WTC11 (cell line): ENCODE measurements around the gene REPS2. TPM values are rescaled to one million over a fixed set of nuclear protein-coding genes. Genes with fewer than 3 reads are reported as not detected.

Experiments used
- ATAC-seq: fragments of 200-7000 bp; cut with Tn5 transposase; 2 replicates; pipeline ENCODE4 v1.10.0; 2021; ENCODE audit warnings: mild to moderate bottlenecking, moderate library complexity
- CTCF ChIA-PET: fragments of 300-600 bp; sonication (Branson Sonifier 250); formaldehyde crosslinking; loops from one replicate; lab custom pipeline; 2021; ENCODE audit warnings: antibody characterized with exemption; lab: Charles Lee
- POLR2A ChIA-PET: fragments of 350-600 bp; sonication (Branson Sonifier 250); formaldehyde crosslinking; loops from one replicate; lab custom pipeline; 2021; ENCODE audit warnings: antibody characterized with exemption; lab: Charles Lee
- DNase-seq: peaks from one replicate; pipeline ENCODE4 v3.0.0; 2021; ENCODE audit warnings: low spot score
- H3K27ac Mint-ChIP-seq: 2 replicates; pipeline ENCODE4 v1.8.0; 2021; ENCODE audit warnings: mixed read lengths
- H3K27me3 Mint-ChIP-seq: 2 replicates; pipeline ENCODE4 v1.8.0; 2021; ENCODE audit warnings: low read depth, mild to moderate bottlenecking, moderate library complexity, mixed read lengths
- H3K36me3 Mint-ChIP-seq: 2 replicates; pipeline ENCODE4 v1.8.0; 2021; ENCODE audit warnings: mixed read lengths
- H3K4me1 Mint-ChIP-seq: 2 replicates; pipeline ENCODE4 v1.8.0; 2022; ENCODE audit warnings: mixed read lengths
- H3K4me3 Mint-ChIP-seq: 2 replicates; pipeline ENCODE4 v1.8.0; 2021; ENCODE audit warnings: mild to moderate bottlenecking, moderate library complexity, mixed read lengths
- H3K9me3 Mint-ChIP-seq: 2 replicates; pipeline ENCODE4 v1.8.0; 2021; ENCODE audit warnings: mixed read lengths
- AFF4 ChIP-seq: sonication (generic); formaldehyde crosslinking; IDR thresholded peaks from 2 replicates; pipeline ENCODE4 v1.8.1; 2023; ENCODE audit warnings: mild to moderate bottlenecking, missing genetic modification reagents, borderline replicate concordance
- ARID4B ChIP-seq: sonication (generic); formaldehyde crosslinking; IDR thresholded peaks from 2 replicates; pipeline ENCODE4 v1.8.0; 2023; ENCODE audit warnings: missing genetic modification reagents, mild to moderate bottlenecking, borderline replicate concordance
- CDX4 ChIP-seq: fragments of 250-450 bp; sonication (Bioruptor Pico); IDR thresholded peaks from 2 replicates; pipeline ENCODE4 v1.9.0; 2021; ENCODE audit warnings: moderate library complexity, mild to moderate bottlenecking, inconsistent platforms, borderline replicate concordance
- CTCF ChIP-seq: fragments of 200-600 bp; IDR thresholded peaks from 2 replicates; pipeline ENCODE4 v1.8.0; 2022; ENCODE audit warnings: antibody characterized with exemption
- EMX1 ChIP-seq: fragments of 250-450 bp; sonication (Bioruptor Pico); IDR thresholded peaks from 2 replicates; pipeline ENCODE4 v1.8.0; 2021; ENCODE audit warnings: mild to moderate bottlenecking
- ERG ChIP-seq: fragments of 250-450 bp; sonication (Bioruptor Pico); IDR thresholded peaks from 2 replicates; pipeline ENCODE4 v1.8.0; 2021; ENCODE audit warnings: mild to moderate bottlenecking
- FOXJ3 ChIP-seq: sonication (generic); formaldehyde crosslinking; IDR thresholded peaks from 2 replicates; pipeline ENCODE4 v1.9.0; 2021; ENCODE audit warnings: missing genetic modification reagents, mild to moderate bottlenecking, borderline replicate concordance
- HMGA2 ChIP-seq: fragments of 250-450 bp; sonication (Bioruptor Pico); IDR thresholded peaks from 2 replicates; pipeline ENCODE4 v1.4.0; 2021; ENCODE audit warnings: mild to moderate bottlenecking, moderate library complexity
- NR3C1 ChIP-seq: sonication (generic); formaldehyde crosslinking; conservative IDR thresholded peaks from 2 replicates; pipeline ENCODE4 v1.8.1; 2023; ENCODE audit warnings: low read depth, mild to moderate bottlenecking, missing genetic modification reagents
- PREB ChIP-seq: sonication (generic); formaldehyde crosslinking; IDR thresholded peaks from 2 replicates; pipeline ENCODE4 v1.8.1; 2022; ENCODE audit warnings: mild to moderate bottlenecking, missing genetic modification reagents, moderate library complexity, borderline replicate concordance
- SMAD3 ChIP-seq: sonication (generic); formaldehyde crosslinking; IDR thresholded peaks from 2 replicates; pipeline ENCODE4 v1.8.0; 2022; ENCODE audit warnings: missing genetic modification reagents, mild to moderate bottlenecking, borderline replicate concordance
- STAT6 ChIP-seq: sonication (generic); formaldehyde crosslinking; conservative IDR thresholded peaks from 2 replicates; pipeline ENCODE4 v1.8.1; 2023; ENCODE audit warnings: mild to moderate bottlenecking, low read depth, missing genetic modification reagents, moderate library complexity
- USF1 ChIP-seq: sonication (generic); formaldehyde crosslinking; IDR thresholded peaks from 2 replicates; pipeline ENCODE4 v1.8.0; 2022; ENCODE audit warnings: mild to moderate bottlenecking, missing genetic modification reagents
- ZBTB21 ChIP-seq: sonication (generic); formaldehyde crosslinking; IDR thresholded peaks from 2 replicates; pipeline ENCODE4 v1.8.1; 2023; ENCODE audit warnings: mild to moderate bottlenecking, missing genetic modification reagents, borderline replicate concordance
- ZMAT4 ChIP-seq: fragments of 250-450 bp; sonication (Bioruptor Pico); IDR thresholded peaks from 2 replicates; pipeline ENCODE4 v1.9.0; 2021; ENCODE audit warnings: mild to moderate bottlenecking
- total RNA-seq: library from RNA; stranded (reverse); gene quantifications from 3 replicates; pipeline ENCODE4 v1.2.3, GENCODE V29; 2021

Gene REPS2
- total RNA-seq, 1 experiment from 2014 or later: 2.2 TPM

GRCh38 chrX:17082831-17083230 is 136.4 kb downstream of the REPS2 start (continued):
- TF ChIP-seq NR3C1 (CRISPR knock-in tag) (no peak), PREB (CRISPR knock-in tag) (no peak), ZMAT4 (CRISPR knock-in tag) (no peak), CDX4 (CRISPR knock-in tag) (no peak), EMX1 (no peak), CTCF (no peak), AFF4 (CRISPR knock-in tag) (no peak), FOXJ3 (CRISPR knock-in tag) (no peak), HMGA2 (no peak), ERG (CRISPR knock-in tag) (no peak)

GRCh38 chrX:17086317-17086716 is 139.9 kb downstream of the REPS2 start:
- H3K36me3 Mint-ChIP-seq: peaks cover 8% of the 10 kb centered on the region; the same call in 1 of the 2 replicates
- no peaks in the 10 kb centered on the region for H3K27me3 Mint-ChIP-seq
- ChIA-PET CTCF (no interaction called here), POLR2A (no interaction called here)
- peaks cover 1% of the 10 kb centered on the region for H3K4me1 Mint-ChIP-seq
- no peak overlapping the region for H3K27ac Mint-ChIP-seq
- H3K4me3 Mint-ChIP-seq: no peak overlapping the region
- DNase-seq: no peak
- H3K9me3 Mint-ChIP-seq: peaks cover 12% of the 10 kb centered on the region
- ATAC-seq: no peak
- no peak for TF ChIP-seq USF1 (CRISPR knock-in tag)
- TF ChIP-seq ZBTB21 (CRISPR knock-in tag): no peak

GRCh38 chrX:17095161-17095560 is 148.7 kb downstream of the REPS2 start:
- peaks cover 13% of the 10 kb centered on the region for H3K9me3 Mint-ChIP-seq
- no peak overlapping the region for H3K4me3 Mint-ChIP-seq
- peaks cover 12% of the 10 kb centered on the region for H3K4me1 Mint-ChIP-seq
- peaks cover 8% of the 10 kb centered on the region for H3K36me3 Mint-ChIP-seq
- ChIA-PET POLR2A (no interaction called here), CTCF (no interaction called here)
- no peaks in the 10 kb centered on the region; the same call in 1 of the 2 replicates for H3K27me3 Mint-ChIP-seq
- DNase-seq: no peak
- H3K27ac Mint-ChIP-seq: no peak overlapping the region
- no peak for ATAC-seq
- TF ChIP-seq SMAD3 (CRISPR knock-in tag) (no peak), ARID4B (CRISPR knock-in tag) (no peak), STAT6 (CRISPR knock-in tag) (no peak)
